HUES64 (cell line): ENCODE measurements around the gene ANKRD6.
"Not testable (repeated sequence)": the region's sequence is repeated elsewhere in the genome, so short reads cannot be mapped to it uniquely, and the experiment has no call there.

Experiments used
- H3K27ac ChIP-seq: 2 replicates; pipeline ENCODE4 v1.7.0; 2013; ENCODE audit warnings: low read depth, low read length, inconsistent platforms
- H3K27me3 ChIP-seq: 2 replicates; pipeline ENCODE4 v1.6.1; 2013; ENCODE audit warnings: mild to moderate bottlenecking, low read length; ENCODE audit not compliant: insufficient read depth
- H3K36me3 ChIP-seq: 2 replicates; pipeline ENCODE4 v1.6.1; 2013; ENCODE audit warnings: mild to moderate bottlenecking, low read length; ENCODE audit not compliant: insufficient read depth
- H3K4me1 ChIP-seq: 2 replicates; pipeline ENCODE4 v1.6.1; 2013; ENCODE audit warnings: mild to moderate bottlenecking, low read length, moderate library complexity; ENCODE audit not compliant: insufficient read depth
- H3K4me3 ChIP-seq: 2 replicates; pipeline ENCODE4 v1.5.1; 2013; ENCODE audit warnings: mild to moderate bottlenecking, low read length, moderate library complexity
- H3K9ac ChIP-seq: 2 replicates; pipeline ENCODE4 v1.6.1; 2013; ENCODE audit warnings: mild to moderate bottlenecking, low read depth, low read length
- H3K9me3 ChIP-seq: 2 replicates; pipeline ENCODE4 v1.6.1; 2013; ENCODE audit warnings: low read depth, low read length; ENCODE audit not compliant: insufficient read depth
- WGBS: fragments of 150-250, 120-280 bp; methylation state at CpG from one replicate; pipeline ENCODE4 v1.1.7; 2013; ENCODE audit warnings: missing lambda C conversion rate; 5-methylcytosine and 5-hydroxymethylcytosine counted together

ANKRD6 gene

GRCh38 chr6:89638320-89639195, 205.6 kb downstream of the ANKRD6 start, which contains the start of gene LYRM2:
LYRM2 (minus strand) TSS chr6:89638747; CDS start chr6:89638716, 31 bp downstream.
- peak within 1 kb of the TSS; percentile 87 for H3K27ac ChIP-seq
- WGBS = 1% methylated on average over 58 of the region's 58 CpGs

GRCh38 chr6:89640804-89641203, 207.9 kb downstream of the ANKRD6 start:
- H3K36me3 ChIP-seq = peaks cover 53% of the 10 kb centered on the region
- no peak overlapping the region for H3K9ac ChIP-seq
- no peak overlapping the region for H3K27ac ChIP-seq
- 0 out of 2 replicates have a peak, but pooled peaks cover 6% of the 10 kb centered on the region for H3K4me1 ChIP-seq
- WGBS = 85% methylated on average over 4 of the region's 4 CpGs
- no peak overlapping the region for H3K4me3 ChIP-seq
- no peaks in the 10 kb centered on the region for H3K9me3 ChIP-seq
- no peaks in the 10 kb centered on the region for H3K27me3 ChIP-seq

More at GRCh38 chr6:89638320-89639195, 205.6 kb downstream of the ANKRD6 start, which contains the start of gene LYRM2:
- Histone ChIP-seq H3K9me3 (no peaks in the 10 kb centered on the region), H3K4me1 (0 out of 2 replicates have a peak, but pooled peaks cover 6% of the 10 kb centered on the region), H3K27me3 (no peaks in the 10 kb centered on the region), H3K36me3 (peaks cover 37% of the 10 kb centered on the region), H3K4me3 (peak within 1 kb of the TSS; percentile 89), H3K9ac (peak within 1 kb of the TSS; percentile 81)

DNA sequence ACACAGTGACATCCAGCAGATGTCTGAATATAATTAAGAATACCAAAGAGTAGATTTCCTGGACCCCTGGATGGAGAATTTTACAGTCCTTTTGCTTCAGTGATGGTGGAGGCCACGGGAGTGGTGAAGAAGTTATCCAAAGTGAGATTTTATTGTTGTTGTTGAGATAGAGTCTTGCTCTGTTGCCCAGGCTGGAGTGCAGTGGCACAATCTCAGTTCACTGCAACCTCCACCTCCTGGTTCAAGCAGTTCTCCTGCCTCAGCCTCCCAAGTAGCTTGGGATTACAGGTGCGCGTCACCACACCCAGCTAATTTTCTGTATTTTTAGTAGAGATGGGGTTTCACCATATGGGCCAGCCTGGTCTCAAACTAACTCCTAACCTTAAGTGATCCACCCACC, 208.6 kb downstream of the ANKRD6 start:
- H3K27ac ChIP-seq, H3K4me3 ChIP-seq, H3K9me3 ChIP-seq, H3K4me1 ChIP-seq, H3K27me3 ChIP-seq, H3K9ac ChIP-seq: not testable (repeated sequence)
- peaks cover 54% of the 10 kb centered on the region for H3K36me3 ChIP-seq
- 99% methylated on average over 3 of the region's 3 CpGs for WGBS

- H3K4me3 ChIP-seq = no peak overlapping the region
Observed at GRCh38 chr6:89642956-89643355, 210.0 kb downstream of the ANKRD6 start.

GRCh38 chr6:89643406-89643805, 210.5 kb downstream of the ANKRD6 start:
- peaks cover 64% of the 10 kb centered on the region for H3K36me3 ChIP-seq
- H3K9ac ChIP-seq = no peak overlapping the region
- H3K27ac ChIP-seq = no peak overlapping the region
- H3K9me3 ChIP-seq = no peaks in the 10 kb centered on the region
- H3K4me1 ChIP-seq = 0 out of 2 replicates have a peak, but pooled peaks cover 6% of the 10 kb centered on the region
- no peak overlapping the region for H3K4me3 ChIP-seq
- WGBS = 92% methylated on average over 3 of the region's 3 CpGs
- no peaks in the 10 kb centered on the region for H3K27me3 ChIP-seq

More at GRCh38 chr6:89642956-89643355, 210.0 kb downstream of the ANKRD6 start:
- no peaks in the 10 kb centered on the region for H3K27me3 ChIP-seq
- H3K9ac ChIP-seq = no peak overlapping the region
- WGBS = 76% methylated on average over 3 of the region's 3 CpGs
- H3K9me3 ChIP-seq = no peaks in the 10 kb centered on the region
- peaks cover 60% of the 10 kb centered on the region for H3K36me3 ChIP-seq
- H3K27ac ChIP-seq = no peak overlapping the region
- H3K4me1 ChIP-seq = 0 out of 2 replicates have a peak, but pooled peaks cover 6% of the 10 kb centered on the region

DNA sequence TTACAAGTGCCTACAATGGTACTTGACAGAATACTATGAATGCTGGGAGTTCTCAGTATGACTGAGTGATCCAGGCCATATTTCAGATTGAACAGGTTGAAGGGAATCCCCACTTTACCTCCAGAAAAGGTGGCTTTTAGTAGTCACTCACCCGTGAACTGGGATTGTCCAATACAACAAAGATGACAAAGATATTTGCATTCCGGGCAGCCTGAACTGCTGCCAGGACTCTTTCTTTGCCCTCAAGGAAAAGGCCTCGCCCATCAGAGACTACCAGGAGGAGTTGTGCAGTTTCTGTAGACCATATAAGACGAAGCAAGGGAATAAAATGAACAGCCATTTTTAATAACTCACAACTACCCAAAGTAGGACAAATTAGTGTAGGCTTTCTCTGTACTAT, 211.9 kb downstream of the ANKRD6 start:
- WGBS = 91% methylated on average over 4 of the region's 4 CpGs
- Histone ChIP-seq H3K27ac (no peak overlapping the region), H3K36me3 (peaks cover 79% of the 10 kb centered on the region), H3K4me1 (no peaks in the 10 kb centered on the region), H3K27me3 (no peaks in the 10 kb centered on the region), H3K4me3 (no peak overlapping the region), H3K9ac (no peak overlapping the region), H3K9me3 (no peaks in the 10 kb centered on the region)

GRCh38 chr6:89649682-89650081, 216.7 kb downstream of the ANKRD6 start:
- no peak overlapping the region for H3K9ac ChIP-seq
- peaks cover 97% of the 10 kb centered on the region for H3K36me3 ChIP-seq
- H3K27me3 ChIP-seq = no peaks in the 10 kb centered on the region
- H3K4me1 ChIP-seq = no peaks in the 10 kb centered on the region
- no peaks in the 10 kb centered on the region for H3K9me3 ChIP-seq
- 100% methylated on average over 1 of the region's 1 CpG for WGBS
- no peak overlapping the region for H3K27ac ChIP-seq
- H3K4me3 ChIP-seq = no peak overlapping the region

DNA sequence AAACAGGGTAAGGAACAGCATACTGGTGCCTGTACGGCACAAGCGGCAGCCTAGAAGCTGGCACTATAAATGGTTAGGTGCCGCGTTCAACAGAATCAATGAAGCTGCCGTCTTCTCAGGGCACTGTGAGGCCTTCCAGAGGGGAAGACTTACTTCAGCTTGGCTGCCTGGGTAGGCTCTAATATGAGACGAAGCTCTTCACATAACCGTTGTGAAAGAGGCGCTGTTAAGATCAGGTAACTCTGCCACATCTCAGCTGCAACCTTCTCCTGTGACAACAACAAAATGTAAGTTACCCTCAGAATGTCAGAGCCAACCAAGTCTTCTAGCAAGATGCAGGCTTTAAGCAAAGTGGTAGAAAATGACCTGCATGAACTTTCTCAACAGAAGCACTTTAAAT, 217.6 kb downstream of the ANKRD6 start:
- Histone ChIP-seq H3K9me3 (no peaks in the 10 kb centered on the region), H3K36me3 (peaks cover 97% of the 10 kb centered on the region)
- 89% methylated on average over 8 of the region's 8 CpGs for WGBS

GRCh38 chr6:89655122-89655521, 222.2 kb downstream of the ANKRD6 start:
- no peaks in the 10 kb centered on the region for H3K27me3 ChIP-seq
- WGBS = no CpG with 5 or more reads among the region's 2 CpGs
- no peak overlapping the region for H3K4me3 ChIP-seq
- H3K9me3 ChIP-seq = no peaks in the 10 kb centered on the region
- no peak overlapping the region for H3K9ac ChIP-seq
- no peak overlapping the region for H3K27ac ChIP-seq
- no peaks in the 10 kb centered on the region for H3K4me1 ChIP-seq
- H3K36me3 ChIP-seq = peaks cover 95% of the 10 kb centered on the region

More for the DNA sequence above, 217.6 kb downstream of the ANKRD6 start:
- Histone ChIP-seq H3K9ac (no peak overlapping the region), H3K4me3 (no peak overlapping the region), H3K27ac (no peak overlapping the region), H3K27me3 (no peaks in the 10 kb centered on the region), H3K4me1 (no peaks in the 10 kb centered on the region)

DNA sequence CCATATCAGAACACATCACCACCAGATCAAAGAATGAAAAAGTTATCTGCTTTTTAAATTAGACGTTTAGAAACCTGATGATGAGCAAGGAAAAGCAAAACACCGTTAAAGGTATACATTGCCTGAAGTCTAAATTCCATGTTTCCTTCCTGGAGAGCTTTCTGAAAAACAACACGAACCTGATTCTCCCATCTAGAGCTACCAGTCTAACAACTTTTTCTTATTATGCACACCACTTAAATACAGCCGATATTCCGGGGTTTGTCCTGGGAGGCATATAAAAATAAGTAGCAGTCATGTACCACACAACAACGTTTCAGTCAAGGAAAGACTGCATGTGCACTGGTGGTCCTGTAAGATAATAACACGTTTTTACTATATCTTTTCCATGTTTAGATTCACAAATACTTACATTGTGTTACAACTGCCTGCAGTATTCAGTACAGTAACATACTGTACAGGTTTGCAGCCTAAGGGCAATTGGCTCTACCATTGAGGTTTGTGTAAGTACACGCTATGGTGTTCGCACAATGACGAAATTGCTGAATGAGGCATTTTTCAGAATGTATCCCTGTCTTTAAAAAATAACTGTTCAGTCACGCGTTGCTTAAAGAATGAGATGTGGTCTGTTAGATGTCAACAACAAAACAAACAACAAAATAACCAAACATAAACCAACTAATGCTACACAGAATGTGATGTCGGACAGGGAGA, 224.7 kb downstream of the ANKRD6 start:
- no peaks in the 10 kb centered on the region for H3K4me1 ChIP-seq
- no peak overlapping the region for H3K27ac ChIP-seq
- no peak overlapping the region for H3K4me3 ChIP-seq
- no peaks in the 10 kb centered on the region for H3K9me3 ChIP-seq
- no peaks in the 10 kb centered on the region for H3K27me3 ChIP-seq
- WGBS = 96% methylated on average over 13 of the region's 13 CpGs
- no peak overlapping the region for H3K9ac ChIP-seq
- peaks cover 98% of the 10 kb centered on the region for H3K36me3 ChIP-seq

- no peak overlapping the region for H3K4me3 ChIP-seq
- H3K9me3 ChIP-seq = no peaks in the 10 kb centered on the region
- no peaks in the 10 kb centered on the region for H3K27me3 ChIP-seq
- H3K4me1 ChIP-seq = no peaks in the 10 kb centered on the region
- no peak overlapping the region for H3K27ac ChIP-seq
- WGBS = 92% methylated on average over 4 of the region's 4 CpGs
- peaks cover 98% of the 10 kb centered on the region for H3K36me3 ChIP-seq
- H3K9ac ChIP-seq = no peak overlapping the region
Observed at GRCh38 chr6:89660981-89661380, 228.0 kb downstream of the ANKRD6 start.
